Natural killer cell (primary cell): Measurements from ENCODE around the gene FBXO33. TPM values are rescaled to one million over a fixed set of nuclear protein-coding genes. Genes with fewer than 3 reads are reported as not detected.

Experiments
- ATAC-seq, 3 donors: fragments of 150-1000 bp in 2 of 3; fragments of 200-7000 bp in 1 of 3; cut with Tn5 transposase; 1 replicate in 1 of 3; 2 replicates in 2 of 3; pipeline ENCODE4 v1.10.0; 2021; ENCODE audit warnings: mild to moderate bottlenecking in 2 of 3, moderate library complexity in 2 of 3
- DNase-seq, 2 donors: peaks; one replicate each; pipeline versions ENCODE4 v3.0.0 to v3.0.0-alpha.2; 2013 to 2021; ENCODE audit warnings: mixed read lengths in 1 of 2
- H3K27ac ChIP-seq: one replicate; pipeline ENCODE4 v1.5.1; 2013; ENCODE audit warnings: mild to moderate bottlenecking, low read length
- H3K27me3 ChIP-seq: one replicate; pipeline ENCODE4 v1.6.1; 2013; ENCODE audit warnings: low read length; ENCODE audit not compliant: control insufficient read depth, insufficient read depth
- H3K36me3 ChIP-seq: one replicate; pipeline ENCODE4 v1.6.1; 2013; ENCODE audit warnings: low read length; ENCODE audit not compliant: control insufficient read depth, insufficient read depth
- H3K4me1 ChIP-seq: one replicate; pipeline ENCODE4 v1.6.1; 2013; ENCODE audit warnings: low read length; ENCODE audit not compliant: control insufficient read depth, insufficient read depth
- H3K4me3 ChIP-seq: one replicate; pipeline ENCODE4 v1.5.1; 2013; ENCODE audit warnings: low read length
- H3K9me3 ChIP-seq: one replicate; pipeline ENCODE4 v1.6.1; 2013; ENCODE audit warnings: low read length; ENCODE audit not compliant: control insufficient read depth, insufficient read depth
- H3K27ac Mint-ChIP-seq, 2 donors: one replicate each; pipeline ENCODE4 v1.8.0; 2022; ENCODE audit warnings: mild to moderate bottlenecking in 2 of 2, mixed read lengths in 2 of 2, moderate library complexity in 1 of 2
- H3K27me3 Mint-ChIP-seq, 2 donors: one replicate each; pipeline ENCODE4 v1.8.0; 2022; ENCODE audit warnings: low read depth in 2 of 2, mixed read lengths in 2 of 2
- H3K36me3 Mint-ChIP-seq: one replicate; pipeline ENCODE4 v1.8.0; 2022; ENCODE audit warnings: mixed read lengths
- H3K4me1 Mint-ChIP-seq, 2 donors: one replicate each; pipeline ENCODE4 v1.8.0; 2022; ENCODE audit warnings: mixed read lengths in 2 of 2
- H3K4me3 Mint-ChIP-seq: one replicate; pipeline ENCODE4 v1.8.0; 2022; ENCODE audit warnings: mild to moderate bottlenecking, moderate library complexity, mixed read lengths
- H3K9me3 Mint-ChIP-seq, 2 donors: one replicate each; pipeline ENCODE4 v1.8.0; 2022; ENCODE audit warnings: mixed read lengths in 2 of 2
- CTCF ChIP-seq: fragments of 200-600 bp; IDR thresholded peaks from one replicate; pipeline ENCODE4 v1.8.0; 2022; ENCODE audit warnings: antibody characterized with exemption
- WGBS: methylation state at CpG from one replicate; pipeline ENCODE4 v1.1.7; 2013; ENCODE audit warnings: missing lambda C conversion rate; ENCODE audit not compliant: insufficient coverage; 5-methylcytosine and 5-hydroxymethylcytosine counted together
- intact Hi-C: fragments of 100-400 bp; cut with micrococcal nuclease; formaldehyde crosslinking; loops from one replicate; pipeline ENCODE4 v1.14.2; 2022
- total RNA-seq, 4 donors: library from RNA; stranded (reverse); fragments of 120-200 nt in 1 of 4; gene quantifications; one replicate each; pipeline versions ENCODE4 v1.2.3 to v1.2.4, GENCODE V29; 2013 to 2022

Gene FBXO33
- total RNA-seq, 3 donors from 2014 or later (not counting 1 experiment from before 2014, with no cell fraction given) = 45.7 to 54.1 (median 50.2) TPM

- no peaks in the 10 kb centered on the region for H3K36me3 Mint-ChIP-seq
- peaks cover 25% of the 10 kb centered on the region for H3K4me1 ChIP-seq
- DNase-seq = peak in 1 of 2 donors; percentile 17
- H3K27ac Mint-ChIP-seq = peak overlapping the region; percentile 100
- peak overlapping the region; percentile 98 for H3K4me3 ChIP-seq
- peaks cover 54 to 64% of the 10 kb centered on the region in 2 donors for H3K4me1 Mint-ChIP-seq
- peak overlapping the region; percentile 100 for H3K4me3 Mint-ChIP-seq
- no peak for TF ChIP-seq CTCF
- H3K9me3 Mint-ChIP-seq = no peaks in the 10 kb centered on the region
- 15% methylated on average over 12 of the region's 19 CpGs for WGBS
- no peaks in the 10 kb centered on the region for H3K27me3 Mint-ChIP-seq
- intact Hi-C loops = loop anchor here (1.0 to 5.0 kb wide), 3 partner anchors 200 to 329 kb away; partner anchors contain the start of genes PNN and SEC23A
- peak overlapping the region; percentile 95 for H3K27ac ChIP-seq
- ATAC-seq = peak in 1 of 3 donors; percentile 0
- H3K36me3 ChIP-seq = no peaks in the 10 kb centered on the region
- no peaks in the 10 kb centered on the region for H3K27me3 ChIP-seq
- no peaks in the 10 kb centered on the region for H3K9me3 ChIP-seq
These were observed 1.3 kb downstream of the FBXO33 start for GRCh38 chr14:39430762-39431415.

GRCh38 chr14:39428118-39428517, 4.1 kb downstream of the FBXO33 start:
- no peak overlapping the region for H3K27ac ChIP-seq
- H3K27me3 Mint-ChIP-seq = no peaks in the 10 kb centered on the region
- no peaks in the 10 kb centered on the region for H3K9me3 ChIP-seq
- peak overlapping the region in 1 of 2 donors; percentile 12 for H3K27ac Mint-ChIP-seq
- peaks cover 63 to 71% of the 10 kb centered on the region in 2 donors for H3K4me1 Mint-ChIP-seq
- no peaks in the 10 kb centered on the region for H3K27me3 ChIP-seq
- DNase-seq (no peak), ATAC-seq (no peak)
- H3K36me3 ChIP-seq = no peaks in the 10 kb centered on the region
- TF ChIP-seq CTCF = no peak
- peak overlapping the region; percentile 63 for H3K4me3 Mint-ChIP-seq
- H3K4me1 ChIP-seq = peaks cover 21% of the 10 kb centered on the region
- no peak overlapping the region for H3K4me3 ChIP-seq
- no peaks in the 10 kb centered on the region for H3K9me3 Mint-ChIP-seq
- intact Hi-C loops = no loop called here
- 92% methylated on average over 8 of the region's 8 CpGs for WGBS
- no peaks in the 10 kb centered on the region for H3K36me3 Mint-ChIP-seq

GRCh38 chr14:39426605-39427004, 5.6 kb downstream of the FBXO33 start:
- Mint-ChIP-seq H3K4me3 (peak overlapping the region; percentile 2), H3K27me3 (no peaks in the 10 kb centered on the region), H3K36me3 (no peaks in the 10 kb centered on the region), H3K4me1 (peaks cover 70% of the 10 kb centered on the region in 2 donors), H3K27ac (peak overlapping the region; percentile 28 to 35), H3K9me3 (no peaks in the 10 kb centered on the region)
- H3K4me3 ChIP-seq = no peak overlapping the region
- intact Hi-C loops = no loop called here
- no peaks in the 10 kb centered on the region for H3K27me3 ChIP-seq
- no peak overlapping the region for H3K27ac ChIP-seq
- ATAC-seq (no peak), DNase-seq (peak in 1 of 2 donors; percentile 45)
- 46% methylated on average over 6 of the region's 7 CpGs for WGBS
- no peaks in the 10 kb centered on the region for H3K36me3 ChIP-seq
- no peak for TF ChIP-seq CTCF
- H3K9me3 ChIP-seq = no peaks in the 10 kb centered on the region
- H3K4me1 ChIP-seq = peaks cover 21% of the 10 kb centered on the region
